GM12878 (cell line): Measurements from ENCODE around the gene MAST2. TPM values are rescaled to one million over a fixed set of nuclear protein-coding genes. Genes with fewer than 3 reads are reported as not detected.

Source experiments
- ATAC-seq: fragments of 200-7000 bp; cut with Tn5 transposase; 3 replicates; pipeline ENCODE4 v1.9.1; 2020; ENCODE audit warnings: mild to moderate bottlenecking, moderate library complexity
- BruUV-seq: library from RNA; stranded (reverse); fragments of 400-500 nt; replicated peaks from 2 replicates; lab custom pipeline; 2021; lab: Mats Ljungman, UMichigan
- CTCF ChIA-PET: fragments of 300-600 bp; sonication (Branson Sonifier 250); formaldehyde crosslinking; extraction: SDS; loops from one replicate; lab custom pipeline; 2021; ENCODE audit warnings: inconsistent platforms; lab: Yijun Ruan, JAX
- POLR2A ChIA-PET: fragments of 350-600 bp; formaldehyde crosslinking; extraction: SDS; loops from one replicate; lab custom pipeline; 2021; ENCODE audit warnings: inconsistent platforms; lab: Charles Lee
- RAD21 ChIA-PET: fragments of 300-600 bp; sonication (Branson Sonifier 250); formaldehyde crosslinking; loops from one replicate; lab custom pipeline; 2023; ENCODE audit warnings: antibody characterized with exemption; ENCODE audit not compliant: unreplicated experiment; lab: Charles Lee
- SMC1A ChIA-PET: fragments of 300-600 bp; sonication (Branson Sonifier 250); formaldehyde crosslinking; loops from one replicate; lab custom pipeline; 2023; ENCODE audit not compliant: unreplicated experiment, uncharacterized antibody; lab: Charles Lee
- DNase-seq: peaks from one replicate; pipeline ENCODE4 v3.0.0-alpha.2; 2011; ENCODE audit warnings: low read depth, low spot score
- FAIRE-seq: peaks from 3 replicates; lab custom pipeline; 2011; peaks lifted over from hg19 to GRCh38; lab: Jason Lieb, UNC
- H2AFZ ChIP-seq: 2 replicates; pipeline ENCODE4 v1.6.0; 2011; ENCODE audit warnings: low read depth, low read length, control low read depth; ENCODE audit not compliant: control insufficient read depth
- H3K27ac ChIP-seq: 2 replicates; pipeline ENCODE4 v1.5.1; 2011; ENCODE audit warnings: control low read depth; ENCODE audit not compliant: control insufficient read depth, insufficient read depth
- H3K27me3 ChIP-seq, 2 experiments: replicated peaks in 1 of 2; 2 replicates each; pipeline versions ENCODE4 v1.6.0 to v1.6.1; 2011; ENCODE audit warnings: low read length in 1 of 2; ENCODE audit not compliant: control insufficient read depth in 2 of 2, insufficient read depth in 2 of 2
- H3K36me3 ChIP-seq, 2 experiments: 2 replicates each; pipeline ENCODE4 v1.5.1; 2011; ENCODE audit warnings: low read length in 1 of 2; ENCODE audit not compliant: control insufficient read depth in 2 of 2, insufficient read depth in 2 of 2
- H3K4me1 ChIP-seq: 2 replicates; pipeline ENCODE4 v1.6.1; 2011; ENCODE audit warnings: mild to moderate bottlenecking, low read length, moderate library complexity, mixed read lengths; ENCODE audit not compliant: control insufficient read depth, insufficient read depth
- H3K4me2 ChIP-seq: 2 replicates; pipeline ENCODE4 v1.6.0; 2011; ENCODE audit warnings: control low read depth; ENCODE audit not compliant: control insufficient read depth, insufficient read depth
- H3K4me3 ChIP-seq: fragments of 200-600 bp; sonication (generic); 2 replicates; pipeline ENCODE4 v1.5.1; 2016
- H3K79me2 ChIP-seq: 2 replicates; pipeline ENCODE4 v1.6.0; 2011; ENCODE audit warnings: low read length; ENCODE audit not compliant: control insufficient read depth, insufficient read depth
- H3K9ac ChIP-seq: 2 replicates; pipeline ENCODE4 v1.8.0; 2011; ENCODE audit warnings: low read length, control low read depth, mixed read lengths; ENCODE audit not compliant: control insufficient read depth, insufficient read depth
- H3K9me3 ChIP-seq: replicated peaks from 3 replicates; pipeline ENCODE4 v1.5.1; 2011; ENCODE audit warnings: mild to moderate bottlenecking, low read length; ENCODE audit not compliant: control insufficient read depth, insufficient read depth
- H4K20me1 ChIP-seq: 2 replicates; pipeline ENCODE4 v1.6.0; 2011; ENCODE audit not compliant: control insufficient read depth, insufficient read depth
- NKRF ChIP-seq: fragments of 450-650 bp; conservative IDR thresholded peaks from 2 replicates; pipeline ENCODE4 v1.6.1; 2017; ENCODE audit warnings: mild to moderate bottlenecking, moderate library complexity
- RAD21 ChIP-seq: IDR thresholded peaks from 2 replicates; pipeline ENCODE4 v1.6.1; 2011; ENCODE audit warnings: mild to moderate bottlenecking, low read depth, low read length, moderate library complexity; ENCODE audit not compliant: insufficient read depth
- whole genome bisulfite sequencing: methylation state at CpG from one replicate; pipeline ENCODE4 v1.1.6; 2016; ENCODE audit warnings: low lambda C conversion rate; ENCODE audit not compliant: insufficient replicate concordance, insufficient coverage; ENCODE audit errors: missing lambda C conversion rate; 5-methylcytosine and 5-hydroxymethylcytosine counted together
- in situ Hi-C: fragments of 300-500 bp; cut with MboI; formaldehyde crosslinking; loops from 9 replicates; pipeline ENCODE4 v1.14.3; 2018; ENCODE audit warnings: mixed read lengths
- intact Hi-C: fragments of 100-400 bp; cut with micrococcal nuclease; formaldehyde crosslinking; loops from one replicate; pipeline ENCODE4 v1.14.2; 2022; ENCODE audit not compliant: unreplicated experiment
- polyA plus RNA-seq, 11 experiments: library from polyadenylated mRNA; depleted of rRNA in 4 of 11; unstranded in 6 of 11; stranded (reverse) in 5 of 11; fragments of >200 nt; fragmentation: Nextera tagmentation in 4 of 11; fragmentation: Illumina TruSeq in 1 of 11; extraction: Ambion mirVana in 4 of 11; extraction: Trizol in 1 of 11; gene quantifications; 1 replicate in 1 of 11; 2 replicates in 10 of 11; pipeline versions ENCODE4 v1.2.1 to v1.2.3, GENCODE V29; 2011 to 2016; ENCODE audit warnings: inconsistent platforms in 2 of 11, missing spikeins in 2 of 11, low read depth in 1 of 11
- total RNA-seq, 4 experiments: library from RNA; depleted of rRNA in 3 of 4; stranded (reverse); fragments of >200 nt in 3 of 4; fragmentation: Illumina TruSeq in 1 of 4; extraction: Trizol in 1 of 4; gene quantifications; 2 replicates each; pipeline versions ENCODE4 v1.2.1 to v1.2.3, GENCODE V29; 2013 to 2021

MAST2 gene
- total and polyA plus RNA-seq, 10 of the 15 experiments (the other 5 are each of a cell fraction or from before 2014, with no cell fraction given), result 1.0 to 28.7 (median 13.8) TPM

DNA sequence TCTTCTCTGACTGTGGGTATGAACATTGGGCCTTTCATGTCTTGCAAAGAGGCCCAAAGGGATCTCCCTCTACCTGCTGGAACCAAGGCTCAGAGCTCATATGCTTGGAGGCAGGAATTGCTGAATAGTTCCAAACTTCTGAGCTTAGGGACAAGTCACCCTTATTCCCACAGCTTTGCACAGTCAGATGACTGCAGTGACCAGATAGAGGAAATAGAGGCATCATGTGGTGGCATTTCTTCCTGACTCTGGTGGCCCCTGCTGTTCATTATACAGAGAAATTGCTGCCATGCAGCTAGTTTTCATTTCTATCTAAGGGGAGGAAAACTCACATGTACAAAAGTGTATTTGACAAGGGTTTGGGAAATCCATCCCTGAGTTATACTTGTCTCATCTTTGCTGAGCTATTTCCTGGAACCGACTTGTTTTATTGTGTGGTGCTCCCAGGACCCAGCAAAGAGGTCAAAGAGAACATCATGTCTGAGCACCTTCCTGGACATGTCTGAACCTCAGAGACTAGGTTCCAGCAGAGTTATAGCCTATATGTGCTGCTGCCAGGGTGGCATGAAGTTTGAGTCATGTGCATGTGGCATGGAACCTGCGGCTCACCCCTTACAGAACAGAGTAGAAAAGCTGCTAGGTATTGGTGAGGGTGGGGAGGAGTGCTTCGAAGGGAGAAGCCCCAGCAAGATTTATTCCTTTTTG is 197.8 kb downstream of the MAST2 start:
- POLR2A ChIA-PET, result interaction anchor here (0.9 kb wide), 1 partner anchor 17 kb away, joined by 3 read pairs; no protein-coding TSS in a partner anchor
- SMC1A ChIA-PET, result interaction anchor here (1.1 to 1.5 kb wide), 2 partner anchors 25 to 323 kb away, joined by 3 read pairs; no protein-coding TSS in a partner anchor
- Histone ChIP-seq H3K4me1 (no peaks in the 10 kb centered on the region), H3K4me2 (no peak overlapping the region), H3K9me3 (no peaks in the 10 kb centered on the region), H3K4me3 (no peak overlapping the region), H3K27me3 (no peaks in the 10 kb centered on the region), H3K79me2 (no peaks in the 10 kb centered on the region), H3K27ac (no peak overlapping the region), H3K36me3 (no peaks in the 10 kb centered on the region; a peak in 1 of 4 replicates), H4K20me1 (no peaks in the 10 kb centered on the region), H2AFZ (no peak overlapping the region), H3K9ac (no peak overlapping the region)
- in situ Hi-C loops (no loop called here), intact Hi-C loops (no loop called here)
- CTCF ChIA-PET, result interaction anchor here (1.0 to 1.7 kb wide), 3 partner anchors 187 to 368 kb away, joined by 3 to 6 read pairs (median 4); no protein-coding TSS in a partner anchor
- FAIRE-seq, result peak; percentile 18
- RAD21 ChIA-PET, result no interaction called here
- BruUV-seq, result no TSS peak
- DNase-seq, result no peak
- TF ChIP-seq NKRF, result no peak
- peak; percentile 11; the same call in 1 of the 2 replicates for TF ChIP-seq RAD21
- ATAC-seq, result no peak
- 95% methylated on average over 3 of the region's 3 CpGs for whole genome bisulfite sequencing
